PC-3 (cell line): Measurements from ENCODE around the gene LAMB4. TPM values are rescaled to one million over a fixed set of nuclear protein-coding genes. Genes with fewer than 3 reads are reported as not detected.

Experiments
- ATAC-seq: fragments of 200-7000 bp; cut with Tn5 transposase; 2 replicates; pipeline ENCODE4 v1.9.1; 2020; ENCODE audit warnings: mild to moderate bottlenecking, moderate library complexity
- BruUV-seq: library from RNA; stranded (reverse); fragments of 400-500 nt; replicated peaks from 2 replicates; lab custom pipeline; 2021; lab: Mats Ljungman, UMichigan
- CTCF ChIA-PET: fragments of 300-600 bp; sonication (Branson Sonifier 250); formaldehyde crosslinking; loops from one replicate; lab custom pipeline; 2022; ENCODE audit warnings: antibody characterized with exemption; lab: Charles Lee
- POLR2A ChIA-PET: fragments of 300-600 bp; sonication (Branson Sonifier 250); formaldehyde crosslinking; loops from one replicate; lab custom pipeline; 2022; ENCODE audit warnings: antibody characterized with exemption; ENCODE audit not compliant: unreplicated experiment; lab: Charles Lee
- DNase-seq: peaks from one replicate; pipeline ENCODE4 v3.0.0-alpha.2; 2015
- H2AFZ ChIP-seq: fragments of 300-600 bp; sonication (generic); 2 replicates; pipeline ENCODE4 v1.6.0; 2016; ENCODE audit warnings: antibody characterized with exemption, low read length
- H3F3A ChIP-seq: fragments of 300-600 bp; sonication (generic); one replicate; pipeline ENCODE4 v1.6.0; 2017; ENCODE audit warnings: antibody characterized with exemption, low read length, control low read depth, mild to moderate bottlenecking; ENCODE audit not compliant: unreplicated experiment
- H3K27ac ChIP-seq: fragments of 300-600 bp; sonication (generic); 2 replicates; pipeline ENCODE4 v1.5.1; 2016; ENCODE audit warnings: mild to moderate bottlenecking, low read length
- H3K27me3 ChIP-seq: fragments of 300-600 bp; sonication (generic); 2 replicates; pipeline ENCODE4 v1.6.1; 2016; ENCODE audit warnings: low read length, mixed read lengths
- H3K36me3 ChIP-seq: fragments of 300-600 bp; sonication (generic); 2 replicates; pipeline ENCODE4 v1.6.1; 2016; ENCODE audit warnings: low read depth, mixed run types, low read length, mixed read lengths
- H3K4me1 ChIP-seq: fragments of 300-600 bp; sonication (generic); 2 replicates; pipeline ENCODE4 v1.5.1; 2016; ENCODE audit warnings: low read length; ENCODE audit not compliant: insufficient read depth
- H3K4me2 ChIP-seq: fragments of 300-600 bp; sonication (generic); 2 replicates; pipeline ENCODE4 v1.6.0; 2016; ENCODE audit warnings: low read length
- H3K4me3 ChIP-seq: fragments of 300-600 bp; sonication (generic); 2 replicates; pipeline ENCODE4 v1.5.1; 2016; ENCODE audit warnings: mild to moderate bottlenecking, low read length, mixed read lengths
- H3K79me2 ChIP-seq: fragments of 300-600 bp; sonication (generic); 2 replicates; pipeline ENCODE4 v1.6.1; 2017; ENCODE audit warnings: low read length, mixed read lengths
- H3K9ac ChIP-seq: fragments of 300-600 bp; sonication (generic); 2 replicates; pipeline ENCODE4 v1.6.0; 2016; ENCODE audit warnings: mild to moderate bottlenecking, low read length
- H3K9me2 ChIP-seq: fragments of 300-600 bp; sonication (generic); replicated peaks from 2 replicates; pipeline ENCODE4 v1.6.1; 2016; ENCODE audit warnings: mixed run types, low read length, mixed read lengths
- H3K9me3 ChIP-seq: fragments of 300-600 bp; sonication (generic); 2 replicates; pipeline ENCODE4 v1.6.1; 2016; ENCODE audit warnings: low read length, mixed read lengths
- H4K20me1 ChIP-seq: fragments of 300-600 bp; sonication (generic); 2 replicates; pipeline ENCODE4 v1.6.1; 2016; ENCODE audit warnings: low read length, mixed read lengths
- EZH2 ChIP-seq: fragments of 300-600 bp; sonication (generic); IDR thresholded peaks from one replicate; pipeline ENCODE4 v1.6.1; 2017; ENCODE audit warnings: antibody characterized with exemption, mild to moderate bottlenecking, low read length; ENCODE audit not compliant: unreplicated experiment
- EZH2phosphoT487 ChIP-seq: fragments of 300-600 bp; sonication (generic); IDR thresholded peaks from 2 replicates; pipeline ENCODE4 v1.6.1; 2018; ENCODE audit warnings: mild to moderate bottlenecking, antibody characterized with exemption, low read length, borderline replicate concordance
- intact Hi-C: fragments of 100-400 bp; cut with micrococcal nuclease; formaldehyde crosslinking; loops from 2 replicates; pipeline ENCODE4 v1.9.0; 2023
- total RNA-seq: library from RNA; depleted of rRNA; stranded (reverse); fragments of >200 nt; gene quantifications from 2 replicates; pipeline ENCODE4 v1.2.3, GENCODE V29; 2014
- TF ChIP-seq, protein P1 (sequence below): fragments of 300-600 bp; sonication (generic); conservative IDR thresholded peaks from 2 replicates; pipeline ENCODE4 v1.5.1; 2017; ENCODE audit warnings: antibody characterized with exemption, low read depth, mild to moderate bottlenecking, low read length

LAMB4 gene
- total RNA-seq, 1 experiment from 2014 or later, result 0.04 TPM

DNA sequence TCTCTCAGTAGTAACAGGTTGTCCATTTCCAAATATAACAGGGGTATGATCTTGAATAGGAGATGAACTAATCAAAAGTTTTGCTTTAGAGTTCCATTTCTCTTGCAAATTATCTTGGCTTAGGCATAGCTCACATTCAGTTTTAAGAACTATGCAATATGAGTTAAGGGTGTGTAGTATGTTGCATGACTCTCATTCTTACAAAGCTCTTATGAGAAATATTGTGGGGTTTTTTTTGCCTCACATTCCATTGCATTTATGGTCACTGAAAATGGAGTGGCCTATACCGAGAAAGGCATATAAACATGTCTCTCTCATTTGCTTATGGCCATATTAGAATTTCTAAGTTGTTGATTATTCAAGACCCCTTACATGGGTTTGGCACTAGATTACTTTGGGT lies 78.7 kb downstream of the LAMB4 start:
- H3K4me1 ChIP-seq, result peaks cover 4% of the 10 kb centered on the region; the same call in 1 of the 2 replicates
- no peak for ATAC-seq
- no peak overlapping the region for H3K27ac ChIP-seq
- TF ChIP-seq EZH2phosphoT487 (no peak), EZH2 (no peak)
- TF ChIP-seq, protein P1, sequence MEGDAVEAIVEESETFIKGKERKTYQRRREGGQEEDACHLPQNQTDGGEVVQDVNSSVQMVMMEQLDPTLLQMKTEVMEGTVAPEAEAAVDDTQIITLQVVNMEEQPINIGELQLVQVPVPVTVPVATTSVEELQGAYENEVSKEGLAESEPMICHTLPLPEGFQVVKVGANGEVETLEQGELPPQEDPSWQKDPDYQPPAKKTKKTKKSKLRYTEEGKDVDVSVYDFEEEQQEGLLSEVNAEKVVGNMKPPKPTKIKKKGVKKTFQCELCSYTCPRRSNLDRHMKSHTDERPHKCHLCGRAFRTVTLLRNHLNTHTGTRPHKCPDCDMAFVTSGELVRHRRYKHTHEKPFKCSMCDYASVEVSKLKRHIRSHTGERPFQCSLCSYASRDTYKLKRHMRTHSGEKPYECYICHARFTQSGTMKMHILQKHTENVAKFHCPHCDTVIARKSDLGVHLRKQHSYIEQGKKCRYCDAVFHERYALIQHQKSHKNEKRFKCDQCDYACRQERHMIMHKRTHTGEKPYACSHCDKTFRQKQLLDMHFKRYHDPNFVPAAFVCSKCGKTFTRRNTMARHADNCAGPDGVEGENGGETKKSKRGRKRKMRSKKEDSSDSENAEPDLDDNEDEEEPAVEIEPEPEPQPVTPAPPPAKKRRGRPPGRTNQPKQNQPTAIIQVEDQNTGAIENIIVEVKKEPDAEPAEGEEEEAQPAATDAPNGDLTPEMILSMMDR, result no peak
- no peak for DNase-seq
- H4K20me1 ChIP-seq, result no peaks in the 10 kb centered on the region
- H3K9me2 ChIP-seq, result no peaks in the 10 kb centered on the region
- intact Hi-C loops, result no loop called here
- no peak overlapping the region for H3K4me3 ChIP-seq
- no peaks in the 10 kb centered on the region for H3F3A ChIP-seq
- no peak overlapping the region for H3K9ac ChIP-seq
- ChIA-PET CTCF (no interaction called here), POLR2A (no interaction called here)
- no TSS peak for BruUV-seq
- H3K9me3 ChIP-seq, result no peaks in the 10 kb centered on the region
- H3K4me2 ChIP-seq, result no peak overlapping the region
- H2AFZ ChIP-seq, result no peak overlapping the region
- no peaks in the 10 kb centered on the region for H3K27me3 ChIP-seq
- H3K79me2 ChIP-seq, result no peaks in the 10 kb centered on the region
- H3K36me3 ChIP-seq, result no peaks in the 10 kb centered on the region

DNA sequence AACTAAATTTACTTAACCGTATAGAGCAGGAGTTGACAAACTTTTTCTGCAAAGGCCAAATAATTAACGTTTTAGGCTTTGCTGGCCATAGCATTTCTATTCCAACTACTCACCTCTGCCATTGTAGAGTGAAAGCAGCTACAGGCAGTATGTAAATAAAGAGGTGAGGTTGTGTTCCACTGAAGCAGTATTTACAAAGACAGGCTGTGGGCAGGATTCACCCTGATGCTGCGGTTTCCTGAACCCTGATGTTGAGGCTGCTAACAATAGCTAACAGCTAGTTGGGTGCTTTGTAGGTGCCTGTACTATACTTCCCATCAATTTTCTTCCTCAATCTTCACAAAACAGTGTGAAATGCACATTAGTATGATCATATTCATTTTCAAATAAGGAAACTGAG lies 80.2 kb downstream of the LAMB4 start:
- Histone ChIP-seq H3K9me3 (no peaks in the 10 kb centered on the region), H3K79me2 (no peaks in the 10 kb centered on the region), H3K4me1 (peaks cover 4% of the 10 kb centered on the region; the same call in 1 of the 2 replicates), H2AFZ (no peak overlapping the region), H3F3A (no peaks in the 10 kb centered on the region), H3K27me3 (no peaks in the 10 kb centered on the region), H3K36me3 (no peaks in the 10 kb centered on the region), H3K9me2 (no peaks in the 10 kb centered on the region), H4K20me1 (no peaks in the 10 kb centered on the region), H3K9ac (no peak overlapping the region), H3K4me2 (no peak overlapping the region), H3K27ac (no peak overlapping the region), H3K4me3 (no peak overlapping the region)
- intact Hi-C loops, result no loop called here
- DNase-seq, result no peak
- POLR2A ChIA-PET, result no interaction called here
- CTCF ChIA-PET, result no interaction called here
- TF ChIP-seq EZH2phosphoT487 (no peak), EZH2 (no peak)
- TF ChIP-seq, protein P1, result no peak
- no peak for ATAC-seq
- BruUV-seq, result no TSS peak

DNA sequence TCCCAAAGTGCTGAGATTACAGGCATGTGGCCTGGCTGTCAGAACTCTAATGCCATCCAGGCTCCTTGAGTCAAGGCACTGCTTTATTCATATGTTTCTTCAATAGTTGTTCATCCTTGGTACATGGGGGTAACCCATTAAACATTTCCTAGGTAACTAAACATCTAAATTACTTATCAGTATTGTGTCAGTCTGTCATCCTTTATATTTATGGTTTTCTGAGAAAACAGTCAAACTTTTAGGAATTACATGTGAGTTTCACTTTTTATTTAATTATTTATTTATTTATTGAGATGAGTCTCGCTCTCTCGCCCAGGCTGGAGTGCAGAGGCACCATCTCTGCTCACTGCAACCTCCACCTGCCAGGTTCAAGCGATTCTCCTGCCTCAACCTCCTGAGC lies 81.7 kb downstream of the LAMB4 start:
- no peaks in the 10 kb centered on the region for H4K20me1 ChIP-seq
- no peak overlapping the region for H3K4me3 ChIP-seq
- H2AFZ ChIP-seq, result no peak overlapping the region
- no peak overlapping the region for H3K4me2 ChIP-seq
- POLR2A ChIA-PET, result no interaction called here
- no peaks in the 10 kb centered on the region for H3K9me3 ChIP-seq
- H3K9ac ChIP-seq, result no peak overlapping the region
- no peak for TF ChIP-seq EZH2
- TF ChIP-seq EZH2phosphoT487, result no peak
- TF ChIP-seq, protein P1, result no peak
- no TSS peak for BruUV-seq
- no peak overlapping the region for H3K27ac ChIP-seq
- no peaks in the 10 kb centered on the region for H3K27me3 ChIP-seq
- ATAC-seq, result no peak
- no peaks in the 10 kb centered on the region for H3K79me2 ChIP-seq
- no peaks in the 10 kb centered on the region for H3K36me3 ChIP-seq
- no peaks in the 10 kb centered on the region for H3F3A ChIP-seq
- no peaks in the 10 kb centered on the region for H3K4me1 ChIP-seq
- DNase-seq, result no peak
- intact Hi-C loops, result no loop called here
- CTCF ChIA-PET, result no interaction called here
- H3K9me2 ChIP-seq, result no peaks in the 10 kb centered on the region
